ENCODE measurements around the gene KIFC1.

- TF ChIP-seq CTCF (IDR thresholded peaks at IDR 0.05) (no peak), POLR2A (IDR thresholded peaks at IDR 0.05) (no peak), POLR2AphosphoS5 (IDR thresholded peaks at IDR 0.05; ENCODE audit: insufficient read depth in 1 of 2, low read depth in 1 of 2) (no peak)
These were observed 801 bp upstream of the KIFC1 start for GRCh38 chr6:33390767-33391277.
